Measurements from ENCODE around the gene MASP1. TPM values are rescaled to one million over a fixed set of nuclear protein-coding genes. Genes with fewer than 3 reads are reported as not detected.

The MASP1 gene
- total and polyA plus RNA-seq, 2 of the 4 experiments (the other 2 are of a cell fraction) = 13.1 to 16.2 TPM

GRCh38 chr3:187290503-187290902 lies 1.0 kb downstream of the MASP1 start:
- H3K4me1 ChIP-seq (ENCODE audit: control insufficient read depth, insufficient read depth, low read length) = peaks cover 26% of the 10 kb centered on the region
- H4K91ac ChIP-seq (ENCODE audit: insufficient read depth, low read depth, low read length) = peak overlapping the region; percentile 93; the same call in 1 of the 2 replicates
- no peak overlapping the region for H3K27ac ChIP-seq (ENCODE audit: insufficient read depth, low read length)
- H2BK5ac ChIP-seq (ENCODE audit: low read depth, low read length, poor library complexity, severe bottlenecking) = peak overlapping the region; percentile 93
- H3K4ac ChIP-seq (ENCODE audit: low read depth, low read length) = peak overlapping the region; percentile 33; the same call in 1 of the 2 replicates
- no peak overlapping the region for H2BK15ac ChIP-seq (ENCODE audit: low read depth, low read length)
- ChIA-PET CTCF (interaction anchor here (1.3 kb wide), 1 partner anchor 389 kb away, joined by 4 read pairs; no protein-coding TSS in a partner anchor), POLR2A (ENCODE audit: unreplicated experiment) (interaction anchor here (0.6 to 1.1 kb wide), 3 partner anchors 9 to 416 kb away, joined by 3 to 7 read pairs (median 5); no protein-coding TSS in a partner anchor)
- peak overlapping the region; percentile 26; the same call in 1 of the 2 replicates for H4K5ac ChIP-seq (ENCODE audit: low read depth, low read length)
- H3K18ac ChIP-seq (ENCODE audit: low read depth, low read length) = peak overlapping the region; percentile 23; the same call in 1 of the 2 replicates
- peaks cover 0 to 3% of the 10 kb centered on the region in 2 experiments; a peak in 1 of 4 replicates for H3K79me1 ChIP-seq (ENCODE audit: low read depth in 1 of 2, low read length in 2 of 2)
- H3K9me1 ChIP-seq (ENCODE audit: insufficient read depth, low read length) = peaks cover 8% of the 10 kb centered on the region
- DNase-seq (no peak), ATAC-seq (ENCODE audit: low read depth) (no peak)
- no peak overlapping the region for H3K23ac ChIP-seq (ENCODE audit: low read depth, low read length)
- no peak overlapping the region for H2AK9ac ChIP-seq (replicated peaks; ENCODE audit: low read depth, low read length, poor library complexity)
- no CpG with 5 or more reads among the region's 1 CpG for WGBS, 2 experiments (ENCODE audit: extremely low coverage in 2 of 2, insufficient read length in 1 of 2)
- H4K20me1 ChIP-seq (ENCODE audit: insufficient read depth, low read length) = no peaks in the 10 kb centered on the region
- 0 out of 2 replicates have a peak overlapping the region, but pooled peaks have one; percentile 95 for H3K14ac ChIP-seq (replicated peaks; ENCODE audit: low read depth, low read length)
- peak overlapping the region; percentile 94; the same call in 1 of the 2 replicates for H3K4me2 ChIP-seq (ENCODE audit: low read depth, low read length)
- no peaks in the 10 kb centered on the region for H3K36me3 ChIP-seq (ENCODE audit: control insufficient read depth, insufficient read depth, low read length)
- H2BK20ac ChIP-seq (ENCODE audit: low read depth, low read length) = no peak overlapping the region
- H3K4me3 ChIP-seq (ENCODE audit: insufficient read depth, low read depth, low read length) = peak overlapping the region; percentile 57; the same call in 1 of the 2 replicates
- H2AK5ac ChIP-seq (ENCODE audit: low read depth, low read length) = no peak overlapping the region
- in situ Hi-C loops (cut with MboI; ENCODE audit: low sequenced_read_pairs) (loop anchor here (5.0 kb wide), 1 partner anchor 53 kb away; no protein-coding TSS in a partner anchor), dilution Hi-C loops (cut with HindIII; ENCODE audit: low sequenced_read_pairs, unreplicated experiment) (no loop called here), intact Hi-C loops (cut with micrococcal nuclease) (no loop called here)
- no peaks in the 10 kb centered on the region for H3K9me3 ChIP-seq (ENCODE audit: control insufficient read depth, insufficient read depth, low read length)
- H2AFZ ChIP-seq (replicated peaks; ENCODE audit: low read length, poor library complexity) = no peak overlapping the region
- peak overlapping the region; percentile 23 for H2BK120ac ChIP-seq (ENCODE audit: low read depth, low read length)
- H4K8ac ChIP-seq (ENCODE audit: low read depth in 2 of 2, low read length in 2 of 2) = peak overlapping the region in 1 of 2 experiments; percentile 91; a peak in 2 of 4 replicates
- peak overlapping the region; percentile 95; the same call in 1 of the 2 replicates for H3K9ac ChIP-seq (ENCODE audit: low read depth, low read length)
- TF ChIP-seq MXI1 (IDR thresholded peaks at IDR 0.05; ENCODE audit: borderline replicate concordance, low read depth, low read length) = no peak
- no peak for TF ChIP-seq POLR2A (IDR thresholded peaks at IDR 0.05; ENCODE audit: low read depth, low read length)
- no peak for TF ChIP-seq RCOR1 (IDR thresholded peaks at IDR 0.05; ENCODE audit: insufficient replicate concordance, low read length)
- TF ChIP-seq ELK1 (IDR thresholded peaks at IDR 0.05; ENCODE audit: borderline replicate concordance, low read depth, low read length) = no peak
- no peak for TF ChIP-seq RAD21 (IDR thresholded peaks at IDR 0.05; ENCODE audit: low read length)
- no peak for TF ChIP-seq MAZ (IDR thresholded peaks at IDR 0.05; ENCODE audit: borderline replicate concordance, low read depth, low read length)
- no peak for TF ChIP-seq SMC3 (IDR thresholded peaks at IDR 0.05; ENCODE audit: low read depth, low read length)
- no peak for TF ChIP-seq CHD1 (IDR thresholded peaks at IDR 0.05; ENCODE audit: low read depth, low read length)
- no peaks in the 10 kb centered on the region for H3K27me3 ChIP-seq (ENCODE audit: control insufficient read depth, insufficient read depth, low read length)
- TSS peak; percentile 62 for BruUV-seq (replicated peaks)
- H3K56ac ChIP-seq (ENCODE audit: extremely low read depth, insufficient read depth, low read length) = peak overlapping the region; percentile 47; the same call in 1 of the 2 replicates

Data from IMR-90 (cell line).